Trophoblast cell (in vitro differentiated cells and primary cell): Measurements from ENCODE around the gene ZNF468.
"Not testable (repeated sequence)": the region's sequence is repeated elsewhere in the genome, so short reads cannot be mapped to it uniquely, and the experiment has no call there.

ENCODE experiments used
- DNase-seq, 2 donors: peaks; one replicate each; pipeline ENCODE4 v3.0.0-alpha.2; 2016
- H2AFZ ChIP-seq: 2 replicates; pipeline ENCODE4 v1.6.1; 2013; ENCODE audit warnings: low read length, moderate library complexity, mild to moderate bottlenecking; ENCODE audit not compliant: insufficient read depth, poor library complexity
- H2AK5ac ChIP-seq: 2 replicates; pipeline ENCODE4 v1.6.1; 2013; ENCODE audit warnings: mild to moderate bottlenecking, low read length
- H2BK120ac ChIP-seq: 2 replicates; pipeline ENCODE4 v1.6.1; 2013; ENCODE audit warnings: low read length, mild to moderate bottlenecking, moderate library complexity; ENCODE audit not compliant: insufficient read depth, poor library complexity
- H2BK12ac ChIP-seq: 2 replicates; pipeline ENCODE4 v1.6.1; 2013; ENCODE audit warnings: mild to moderate bottlenecking, low read length, moderate library complexity
- H2BK5ac ChIP-seq: 2 replicates; pipeline ENCODE4 v1.6.1; 2013; ENCODE audit warnings: low read length, low read depth, moderate library complexity, mild to moderate bottlenecking; ENCODE audit not compliant: poor library complexity
- H3K14ac ChIP-seq: 2 replicates; pipeline ENCODE4 v1.6.1; 2013; ENCODE audit warnings: mild to moderate bottlenecking, low read length
- H3K18ac ChIP-seq: 2 replicates; pipeline ENCODE4 v1.6.1; 2013; ENCODE audit warnings: mild to moderate bottlenecking, low read length
- H3K23ac ChIP-seq: 2 replicates; pipeline ENCODE4 v1.6.1; 2013; ENCODE audit warnings: low read length
- H3K27ac ChIP-seq: 2 replicates; pipeline ENCODE4 v1.5.1; 2013; ENCODE audit warnings: low read depth, mild to moderate bottlenecking, inconsistent platforms, low read length, moderate library complexity
- H3K27me3 ChIP-seq: 2 replicates; pipeline ENCODE4 v1.6.1; 2013; ENCODE audit warnings: inconsistent platforms, mild to moderate bottlenecking, low read length, moderate library complexity; ENCODE audit not compliant: insufficient read depth
- H3K36me3 ChIP-seq, 2 experiments: 1 replicate in 1 of 2; 2 replicates in 1 of 2; pipeline ENCODE4 v1.6.1; 2013; ENCODE audit warnings: low read length in 2 of 2, mild to moderate bottlenecking in 2 of 2, moderate library complexity in 1 of 2; ENCODE audit not compliant: insufficient read depth in 2 of 2, control insufficient read depth in 1 of 2
- H3K4ac ChIP-seq: 2 replicates; pipeline ENCODE4 v1.6.1; 2013; ENCODE audit warnings: low read depth, mild to moderate bottlenecking, low read length, moderate library complexity
- H3K4me1 ChIP-seq, 2 experiments: 1 replicate in 1 of 2; 2 replicates in 1 of 2; pipeline ENCODE4 v1.6.1; 2013; ENCODE audit warnings: low read length in 2 of 2, mild to moderate bottlenecking in 2 of 2, moderate library complexity in 1 of 2; ENCODE audit not compliant: insufficient read depth in 2 of 2, control insufficient read depth in 1 of 2
- H3K4me2 ChIP-seq: 2 replicates; pipeline ENCODE4 v1.6.1; 2013; ENCODE audit warnings: inconsistent platforms, mild to moderate bottlenecking, low read length, moderate library complexity
- H3K4me3 ChIP-seq: 2 replicates; pipeline ENCODE4 v1.5.1; 2013; ENCODE audit warnings: mild to moderate bottlenecking, low read depth, low read length, inconsistent platforms
- H3K79me1 ChIP-seq: one replicate; pipeline ENCODE4 v1.6.1; 2013; ENCODE audit warnings: low read length
- H3K79me2 ChIP-seq: 2 replicates; pipeline ENCODE4 v1.6.1; 2013; ENCODE audit warnings: low read length, mild to moderate bottlenecking; ENCODE audit not compliant: control insufficient read depth, insufficient read depth, poor library complexity
- H3K9ac ChIP-seq: 2 replicates; pipeline ENCODE4 v1.6.1; 2013; ENCODE audit warnings: mild to moderate bottlenecking, low read length
- H3K9me3 ChIP-seq: 2 replicates; pipeline ENCODE4 v1.6.1; 2013; ENCODE audit warnings: low read depth, mild to moderate bottlenecking, control low read depth, inconsistent platforms, low read length; ENCODE audit not compliant: insufficient read depth
- H4K12ac ChIP-seq: 2 replicates; pipeline ENCODE4 v1.6.1; 2013; ENCODE audit warnings: low read depth, mild to moderate bottlenecking, low read length, moderate library complexity
- H4K8ac ChIP-seq: 2 replicates; pipeline ENCODE4 v1.6.1; 2013; ENCODE audit warnings: low read depth, mild to moderate bottlenecking, low read length, moderate library complexity
- H4K91ac ChIP-seq: one replicate; pipeline ENCODE4 v1.6.1; 2013; ENCODE audit warnings: low read depth, mild to moderate bottlenecking, low read length, moderate library complexity
- WGBS: extraction: QIAGEN DNeasy Blood & Tissue Kit; methylation state at CpG from one replicate; pipeline ENCODE4 v1.1.7; 2013; ENCODE audit warnings: missing lambda C conversion rate; ENCODE audit not compliant: insufficient read length, insufficient coverage; ENCODE audit errors: extremely low coverage; 5-methylcytosine and 5-hydroxymethylcytosine counted together

ZNF468 gene

GRCh38 chr19:52871466-52871865 is 14.0 kb upstream of the ZNF468 start:
- no peak overlapping the region for H3K4me2 ChIP-seq
- no peak overlapping the region for H2AFZ ChIP-seq
- no peak overlapping the region for H4K8ac ChIP-seq
- no peaks in the 10 kb centered on the region for H3K9me3 ChIP-seq
- peaks cover 2 to 3% of the 10 kb centered on the region in 2 experiments for H3K4me1 ChIP-seq
- no peak overlapping the region for H2BK12ac ChIP-seq
- H4K12ac ChIP-seq, result no peak overlapping the region
- H3K14ac ChIP-seq, result no peak overlapping the region
- no peak overlapping the region for H2BK5ac ChIP-seq
- no peak overlapping the region for H2AK5ac ChIP-seq
- no peak overlapping the region for H3K4ac ChIP-seq
- H3K79me2 ChIP-seq, result no peaks in the 10 kb centered on the region
- H3K23ac ChIP-seq, result no peak overlapping the region
- no peak overlapping the region for H2BK120ac ChIP-seq
- DNase-seq, result peak; percentile 68 to 90
- H3K36me3 ChIP-seq, result no peaks in the 10 kb centered on the region
- no peaks in the 10 kb centered on the region for H3K27me3 ChIP-seq
- no peaks in the 10 kb centered on the region for H3K79me1 ChIP-seq
- no CpG with 5 or more reads among the region's 3 CpGs for WGBS
- no peak overlapping the region for H3K27ac ChIP-seq
- no peak overlapping the region for H3K9ac ChIP-seq
- H4K91ac ChIP-seq, result no peak overlapping the region
- no peak overlapping the region for H3K18ac ChIP-seq
- no peak overlapping the region for H3K4me3 ChIP-seq

GRCh38 chr19:52868031-52868430 is 10.6 kb upstream of the ZNF468 start:
- not testable (repeated sequence) for H3K9ac ChIP-seq, H2AFZ ChIP-seq, H3K4me1 ChIP-seq, H3K4me2 ChIP-seq, H2BK120ac ChIP-seq, H2BK5ac ChIP-seq, H3K4ac ChIP-seq, H3K23ac ChIP-seq, H3K9me3 ChIP-seq, H2BK12ac ChIP-seq, H4K91ac ChIP-seq, H3K79me1 ChIP-seq, H3K27me3 ChIP-seq, H4K12ac ChIP-seq, H2AK5ac ChIP-seq, H3K79me2 ChIP-seq, H3K18ac ChIP-seq, H3K4me3 ChIP-seq, H3K36me3 ChIP-seq, H3K14ac ChIP-seq, H4K8ac ChIP-seq
- WGBS, result no CpG with 5 or more reads among the region's 11 CpGs
- DNase-seq, result peak; percentile 75 to 86
- H3K27ac ChIP-seq, result peak overlapping the region; percentile 61

DNA sequence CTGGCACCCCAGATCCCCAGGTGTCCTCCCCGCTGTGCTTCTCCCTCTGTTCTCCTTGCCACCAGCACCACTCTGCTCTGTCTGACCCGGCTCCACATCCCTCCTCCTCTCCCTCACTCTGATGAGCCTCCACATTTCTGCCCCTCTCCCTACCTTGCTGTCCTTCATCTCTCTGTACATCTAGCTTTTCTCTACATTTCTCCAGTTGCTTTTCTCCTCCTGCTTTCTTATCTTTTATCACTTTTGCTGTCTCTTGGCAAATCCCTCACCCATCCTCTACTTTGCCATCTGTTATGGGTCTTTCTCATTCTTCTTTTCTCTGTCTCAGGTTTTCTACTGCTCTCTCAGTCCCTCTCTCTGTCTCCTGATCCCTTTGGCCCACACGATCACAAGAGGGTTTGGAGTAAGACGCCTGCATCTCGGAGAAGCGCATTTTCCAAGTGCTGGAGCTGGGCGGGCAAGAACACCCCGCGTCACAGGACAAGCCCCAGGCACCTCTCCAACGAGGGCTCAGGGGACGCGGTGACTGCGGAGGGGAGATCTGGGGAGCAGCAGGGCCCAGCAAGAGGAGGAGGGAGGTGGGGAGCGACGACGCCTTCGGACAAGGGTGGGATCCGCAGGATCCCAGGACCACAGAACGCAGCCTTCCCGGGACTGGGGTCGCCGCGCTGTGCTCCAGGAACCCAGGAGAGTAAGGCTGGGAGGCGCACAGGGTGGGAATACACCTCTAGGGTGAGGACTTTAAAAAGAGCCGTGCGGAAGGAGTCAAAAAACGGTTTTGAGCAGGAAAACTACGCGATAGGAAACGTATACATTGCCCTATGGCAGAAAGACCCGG is 660 bp downstream of the ZNF468 start:
- H3K23ac ChIP-seq, H2BK5ac ChIP-seq, H3K14ac ChIP-seq, H4K8ac ChIP-seq, H4K12ac ChIP-seq, H3K79me1 ChIP-seq, H4K91ac ChIP-seq, H2AFZ ChIP-seq, H3K9me3 ChIP-seq, H3K79me2 ChIP-seq, H3K4me1 ChIP-seq, H2AK5ac ChIP-seq, H2BK12ac ChIP-seq, H3K18ac ChIP-seq, H3K4ac ChIP-seq, H3K27me3 ChIP-seq, H2BK120ac ChIP-seq, H3K27ac ChIP-seq: not testable (repeated sequence)
- Histone ChIP-seq H3K36me3 (peaks cover 16 to 19% of the 10 kb centered on the region in 2 experiments), H3K4me2 (peak overlapping the region; percentile 73), H3K4me3 (peak overlapping the region; percentile 82), H3K9ac (peak overlapping the region; percentile 89)
- no CpG with 5 or more reads among the region's 31 CpGs for WGBS
- peak; percentile 16 to 45 for DNase-seq

- H2AK5ac ChIP-seq, H3K27ac ChIP-seq, H3K79me2 ChIP-seq, H3K4me2 ChIP-seq, H3K9ac ChIP-seq, H3K14ac ChIP-seq, H2BK5ac ChIP-seq, H2BK120ac ChIP-seq, H4K91ac ChIP-seq, H4K8ac ChIP-seq, H2BK12ac ChIP-seq, H3K4ac ChIP-seq, H3K4me3 ChIP-seq, H3K27me3 ChIP-seq, H2AFZ ChIP-seq, DNase-seq, H4K12ac ChIP-seq, H3K23ac ChIP-seq, H3K79me1 ChIP-seq, H3K4me1 ChIP-seq, H3K9me3 ChIP-seq, H3K18ac ChIP-seq: not testable (repeated sequence)
- H3K36me3 ChIP-seq, result peaks cover 51 to 67% of the 10 kb centered on the region in 2 experiments
- no CpG with 5 or more reads among the region's 5 CpGs for WGBS
Observed at GRCh38 chr19:52847352-52847751, 10.1 kb downstream of the ZNF468 start.
